Kidney (tissue), 14 donors: ENCODE measurements around the gene UNCX. TPM values are rescaled to one million over a fixed set of nuclear protein-coding genes. Genes with fewer than 3 reads are reported as not detected.

Experiments
- DNase-seq, 5 donors: peaks; one replicate each; pipeline ENCODE4 v3.0.0-alpha.2; 2013 to 2020
- FAIRE-seq: peaks from 2 replicates; lab custom pipeline; 2012; peaks lifted over from hg19 to GRCh38; lab: Jason Lieb, UNC
- H3K27ac ChIP-seq, 2 donors: one replicate each; pipeline ENCODE4 v1.7.0; 2013; ENCODE audit warnings: low read depth in 2 of 2, low read length in 2 of 2, inconsistent platforms in 1 of 2
- H3K27me3 ChIP-seq: one replicate; pipeline ENCODE4 v1.7.1; 2013; ENCODE audit warnings: low read length, inconsistent platforms; ENCODE audit not compliant: control insufficient read depth, insufficient read depth
- H3K36me3 ChIP-seq, 3 donors: one replicate each; pipeline versions ENCODE4 v1.7.0 to v1.7.1; 2013; ENCODE audit warnings: low read length in 3 of 3, control low read depth in 1 of 3, inconsistent platforms in 1 of 3; ENCODE audit not compliant: insufficient read depth in 3 of 3, control insufficient read depth in 2 of 3
- H3K4me1 ChIP-seq, 3 donors: one replicate each; pipeline versions ENCODE4 v1.7.0 to v1.7.1; 2013; ENCODE audit warnings: low read length in 3 of 3, inconsistent platforms in 1 of 3, low read depth in 1 of 3; ENCODE audit not compliant: control insufficient read depth in 2 of 3, insufficient read depth in 2 of 3
- H3K4me3 ChIP-seq, 3 donors: one replicate each; pipeline versions ENCODE4 v1.7.0 to v1.8.1; 2013; ENCODE audit warnings: low read length in 3 of 3, control low read depth in 1 of 3, inconsistent platforms in 1 of 3
- H3K9ac ChIP-seq, 3 donors: one replicate each; pipeline versions ENCODE4 v1.7.0 to v1.7.1; 2013; ENCODE audit warnings: low read length in 3 of 3, control low read depth in 1 of 3, inconsistent platforms in 1 of 3
- H3K9me3 ChIP-seq, 3 donors: one replicate each; pipeline versions ENCODE4 v1.7.0 to v1.7.1; 2013; ENCODE audit warnings: low read length in 3 of 3, control low read depth in 1 of 3, inconsistent platforms in 1 of 3; ENCODE audit not compliant: control insufficient read depth in 2 of 3, insufficient read depth in 1 of 3
- intact Hi-C: fragments of 100-400 bp; cut with DNase I; formaldehyde crosslinking; loops from one replicate; pipeline ENCODE4 v1.11.1; 2022
- polyA plus RNA-seq: library from polyadenylated mRNA; stranded (reverse); fragments of 350-450 nt; fragmentation: Illumina TruSeq; extraction: RNeasy Lipid Tissue Mini Kit (QIAGEN cat#74804); gene quantifications from one replicate; pipeline ENCODE4 v1.2.3, GENCODE V29; 2014; ENCODE audit warnings: low read depth, low replicate concordance; ENCODE audit not compliant: insufficient read depth
- total RNA-seq: library from RNA; stranded (reverse); fragmentation: NEBNext Ultra II Directional; extraction: Animal tissue kit (Norgen Biotek cat#: 25700); gene quantifications from one replicate; pipeline ENCODE4 v1.2.1, GENCODE V29; 2021
- TF ChIP-seq, protein P1 (sequence below): IDR thresholded peaks from 3 replicates; pipeline ENCODE4 v1.5.1; 2012; ENCODE audit warnings: mild to moderate bottlenecking, moderate library complexity, borderline replicate concordance; ENCODE audit not compliant: insufficient read depth; ENCODE audit errors: extremely low read depth
- donor health status: control.
- donor health status: control.
- donor health status: control.
- donor health status: control.
- donor health status: control.
- donor health status: DM: yes; HTN: yes; CAD: no.
- donor health status: Normal renal cell carcinoma (clear cell type).

UNCX gene
- total and polyA plus RNA-seq, 2 donors from 2014 or later: 1.4 to 2.0 TPM

- Histone ChIP-seq H3K36me3 (no peaks in the 10 kb centered on the region), H3K27ac (no peak overlapping the region), H3K9me3 (no peaks in the 10 kb centered on the region), H3K4me1 (no peaks in the 10 kb centered on the region), H3K4me3 (no peak overlapping the region), H3K27me3 (no peaks in the 10 kb centered on the region), H3K9ac (no peak overlapping the region)
- intact Hi-C loops: no loop called here
- TF ChIP-seq, protein P1, sequence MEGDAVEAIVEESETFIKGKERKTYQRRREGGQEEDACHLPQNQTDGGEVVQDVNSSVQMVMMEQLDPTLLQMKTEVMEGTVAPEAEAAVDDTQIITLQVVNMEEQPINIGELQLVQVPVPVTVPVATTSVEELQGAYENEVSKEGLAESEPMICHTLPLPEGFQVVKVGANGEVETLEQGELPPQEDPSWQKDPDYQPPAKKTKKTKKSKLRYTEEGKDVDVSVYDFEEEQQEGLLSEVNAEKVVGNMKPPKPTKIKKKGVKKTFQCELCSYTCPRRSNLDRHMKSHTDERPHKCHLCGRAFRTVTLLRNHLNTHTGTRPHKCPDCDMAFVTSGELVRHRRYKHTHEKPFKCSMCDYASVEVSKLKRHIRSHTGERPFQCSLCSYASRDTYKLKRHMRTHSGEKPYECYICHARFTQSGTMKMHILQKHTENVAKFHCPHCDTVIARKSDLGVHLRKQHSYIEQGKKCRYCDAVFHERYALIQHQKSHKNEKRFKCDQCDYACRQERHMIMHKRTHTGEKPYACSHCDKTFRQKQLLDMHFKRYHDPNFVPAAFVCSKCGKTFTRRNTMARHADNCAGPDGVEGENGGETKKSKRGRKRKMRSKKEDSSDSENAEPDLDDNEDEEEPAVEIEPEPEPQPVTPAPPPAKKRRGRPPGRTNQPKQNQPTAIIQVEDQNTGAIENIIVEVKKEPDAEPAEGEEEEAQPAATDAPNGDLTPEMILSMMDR: no peak
- peak in 1 of 5 donors; percentile 56 for DNase-seq
- no peak for FAIRE-seq
Measured at GRCh38 chr7:1283941-1284742, 51.5 kb downstream of the UNCX start.

DNA sequence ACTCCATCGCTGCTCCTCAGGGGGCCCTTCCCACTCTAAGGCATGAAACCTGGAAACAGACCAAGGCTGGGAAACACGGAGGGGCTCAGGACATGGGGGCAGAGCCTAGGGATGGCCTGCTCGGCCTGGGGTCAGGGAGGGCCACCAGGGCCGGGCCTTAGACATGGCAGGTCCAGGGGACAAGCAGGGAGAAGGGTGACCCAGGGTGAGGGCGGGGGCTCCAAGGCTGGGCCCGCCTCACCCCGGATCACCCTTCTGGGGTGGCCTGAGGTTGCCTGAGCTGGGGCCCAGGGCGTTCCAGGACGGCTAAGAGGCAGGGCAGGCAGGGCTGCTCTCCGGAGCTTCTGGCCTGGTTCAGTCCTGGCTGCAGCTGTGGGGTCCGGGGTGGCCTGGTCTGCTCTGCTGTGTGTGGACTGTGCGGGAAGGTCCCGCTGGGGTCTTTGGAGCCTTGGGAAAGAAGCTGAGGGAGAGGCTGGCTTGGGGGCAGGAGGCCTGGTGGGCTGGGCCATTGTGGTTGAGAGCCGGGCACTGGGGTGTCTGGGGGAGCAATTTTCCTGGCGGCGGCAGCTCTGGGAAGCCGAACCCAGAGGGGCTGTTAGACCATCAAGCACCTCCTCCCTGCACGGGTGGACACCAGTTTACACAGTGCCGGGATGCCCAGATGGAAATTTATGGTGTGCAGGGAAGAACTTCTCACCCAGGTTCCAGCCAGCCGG, 52.2 kb downstream of the UNCX start:
- Histone ChIP-seq H3K36me3 (no peaks in the 10 kb centered on the region), H3K9me3 (no peaks in the 10 kb centered on the region), H3K27me3 (no peaks in the 10 kb centered on the region), H3K27ac (no peak overlapping the region), H3K9ac (no peak overlapping the region), H3K4me1 (no peaks in the 10 kb centered on the region), H3K4me3 (no peak overlapping the region)
- FAIRE-seq: no peak
- TF ChIP-seq, protein P1: no peak
- intact Hi-C loops: no loop called here
- peak in 1 of 5 donors; percentile 55 for DNase-seq

GRCh38 chr7:1285556-1286301, 53.1 kb downstream of the UNCX start:
- TF ChIP-seq, protein P1: no peak
- H3K4me3 ChIP-seq: no peak overlapping the region
- no peak for FAIRE-seq
- peaks cover 0 to 3% (median 0%) of the 10 kb centered on the region in 3 donors for H3K4me1 ChIP-seq
- no peak overlapping the region for H3K9ac ChIP-seq
- no peak overlapping the region for H3K27ac ChIP-seq
- no peaks in the 10 kb centered on the region for H3K27me3 ChIP-seq
- peak in 1 of 5 donors; percentile 69 for DNase-seq
- H3K36me3 ChIP-seq: no peaks in the 10 kb centered on the region
- no peaks in the 10 kb centered on the region for H3K9me3 ChIP-seq
- intact Hi-C loops: no loop called here

Other genes with a start within 250 kb of the UNCX start
- gene CYP2W1, start 249.7 kb upstream of the UNCX start, total RNA-seq: 0.13 TPM
- 0.17 TPM for gene CYP2W1, start 249.7 kb upstream of the UNCX start, polyA plus RNA-seq
- gene GPR146, start 188.3 kb upstream of the UNCX start, total RNA-seq: 10.3 TPM
- 7.6 TPM for gene GPR146, start 188.3 kb upstream of the UNCX start, polyA plus RNA-seq
- gene GPER1, start 144.8 kb upstream of the UNCX start, total RNA-seq: 5.2 TPM
- gene GPER1, start 144.8 kb upstream of the UNCX start, polyA plus RNA-seq: 4.8 TPM
- gene ZFAND2A, start 72.7 kb upstream of the UNCX start, total RNA-seq: 21.9 TPM
- gene ZFAND2A, start 72.7 kb upstream of the UNCX start, polyA plus RNA-seq: 27.6 TPM
- gene MICALL2, start 226.6 kb downstream of the UNCX start, total RNA-seq: 53.4 TPM
- gene MICALL2, start 226.6 kb downstream of the UNCX start, polyA plus RNA-seq: 16.6 TPM